Endothelial cell of umbilical vein (primary cell): ENCODE measurements around the gene ZDHHC5. TPM values are rescaled to one million over a fixed set of nuclear protein-coding genes. Genes with fewer than 3 reads are reported as not detected.

ENCODE experiments used
- BruUV-seq: library from RNA; stranded (reverse); fragments of 400-500 nt; replicated peaks from 2 replicates; lab custom pipeline; 2021; lab: Mats Ljungman, UMichigan
- CTCF ChIA-PET: fragments of 300-600, 350-600 bp; sonication (Branson Sonifier 250); formaldehyde crosslinking; loops from one replicate; lab custom pipeline; 2021; ENCODE audit warnings: antibody characterized with exemption, inconsistent platforms; lab: Charles Lee
- POLR2A ChIA-PET: fragments of 300-600, 350-600 bp; sonication (Branson Sonifier 250); formaldehyde crosslinking; loops from one replicate; lab custom pipeline; 2021; ENCODE audit warnings: antibody characterized with exemption, inconsistent platforms; lab: Charles Lee
- DNase-seq: peaks from one replicate; pipeline ENCODE4 v3.0.0-alpha.2; 2011; ENCODE audit warnings: low read depth, low spot score
- FAIRE-seq: peaks from 2 replicates; lab custom pipeline; 2011; peaks lifted over from hg19 to GRCh38; lab: Jason Lieb, UNC
- H2AFZ ChIP-seq: 2 replicates; pipeline ENCODE4 v1.6.0; 2012; ENCODE audit warnings: low read depth, low read length, control low read depth, inconsistent platforms
- H3K27ac ChIP-seq: 2 replicates; pipeline ENCODE4 v1.5.1; 2011; ENCODE audit warnings: low read depth, mild to moderate bottlenecking, control low read depth, low read length, moderate library complexity; ENCODE audit not compliant: insufficient read depth
- H3K27me3 ChIP-seq, 2 experiments: 2 replicates each; pipeline versions ENCODE4 v1.6.0 to v1.6.1; 2011; ENCODE audit warnings: low read length in 2 of 2, mixed read lengths in 1 of 2; ENCODE audit not compliant: control insufficient read depth in 2 of 2, insufficient read depth in 2 of 2
- H3K36me3 ChIP-seq, 2 experiments: 2 replicates in 1 of 2; 3 replicates in 1 of 2; pipeline ENCODE4 v1.5.1; 2011; ENCODE audit warnings: low read length in 2 of 2, mild to moderate bottlenecking in 1 of 2, moderate library complexity in 1 of 2; ENCODE audit not compliant: control insufficient read depth in 2 of 2, insufficient read depth in 2 of 2; ENCODE audit errors: extremely low read depth in 1 of 2
- H3K4me1 ChIP-seq: 3 replicates; pipeline ENCODE4 v1.5.1; 2011; ENCODE audit warnings: mild to moderate bottlenecking, low read length; ENCODE audit not compliant: control insufficient read depth, insufficient read depth; ENCODE audit errors: extremely low read depth
- H3K4me2 ChIP-seq: 2 replicates; pipeline ENCODE4 v1.6.1; 2011; ENCODE audit warnings: low read length, control low read depth, mixed read lengths; ENCODE audit not compliant: insufficient read depth
- H3K4me3 ChIP-seq, 3 experiments: fragments of 200-600 bp in 1 of 3; sonication (generic), shearing (Covaris generic) in 1 of 3; replicated peaks in 1 of 3; 2 replicates each; pipeline ENCODE4 v1.5.1; 2011 to 2016; ENCODE audit warnings: control low read depth in 3 of 3, low read length in 3 of 3, mild to moderate bottlenecking in 2 of 3, inconsistent platforms in 1 of 3, low read depth in 1 of 3, moderate library complexity in 1 of 3; ENCODE audit not compliant: insufficient read depth in 1 of 3
- H3K79me2 ChIP-seq: 2 replicates; pipeline ENCODE4 v1.6.0; 2012; ENCODE audit warnings: low read length, inconsistent platforms; ENCODE audit not compliant: control insufficient read depth, insufficient read depth
- H3K9ac ChIP-seq: replicated peaks from 2 replicates; pipeline ENCODE3; 2011; ENCODE audit warnings: low read length, control low read depth; ENCODE audit not compliant: insufficient read depth; ENCODE audit errors: extremely low read depth
- H3K9me1 ChIP-seq: replicated peaks from 3 replicates; pipeline ENCODE4 v1.6.0; 2011; ENCODE audit warnings: mild to moderate bottlenecking, low read length; ENCODE audit not compliant: control insufficient read depth, insufficient read depth; ENCODE audit errors: extremely low read depth
- H3K9me3 ChIP-seq: replicated peaks from 2 replicates; pipeline ENCODE4 v1.5.1; 2012; ENCODE audit warnings: low read length, inconsistent platforms; ENCODE audit not compliant: control insufficient read depth, insufficient read depth
- H4K20me1 ChIP-seq: replicated peaks from 2 replicates; pipeline ENCODE3; 2011; ENCODE audit warnings: mild to moderate bottlenecking, low read length; ENCODE audit not compliant: control insufficient read depth, insufficient read depth; ENCODE audit errors: extremely low read depth
- CTCF ChIP-seq, 2 donors: IDR thresholded peaks; 1 replicate in 1 of 2; 2 replicates in 1 of 2; pipeline ENCODE4 v1.5.1; 2011; ENCODE audit warnings: low read length in 2 of 2, mild to moderate bottlenecking in 2 of 2, moderate library complexity in 2 of 2, control low read depth in 1 of 2, inconsistent platforms in 1 of 2, low read depth in 1 of 2; ENCODE audit not compliant: insufficient read depth in 1 of 2; ENCODE audit errors: extremely low read depth in 1 of 2
- POLR2A ChIP-seq: IDR thresholded peaks from 2 replicates; pipeline ENCODE4 v1.6.1; 2012; ENCODE audit warnings: low read depth, mild to moderate bottlenecking, control low read depth, low read length
- POLR2AphosphoS5 ChIP-seq: IDR thresholded peaks from 2 replicates; pipeline ENCODE4 v1.6.1; 2012; ENCODE audit warnings: low read depth, mild to moderate bottlenecking, control low read depth, low read length, moderate library complexity; ENCODE audit not compliant: insufficient read depth
- dilution Hi-C: fragments of 300-500 bp; cut with MboI; formaldehyde crosslinking; loops from one replicate; pipeline ENCODE4 v1.15.0; 2019; ENCODE audit warnings: low sequenced_read_pairs; ENCODE audit not compliant: extremely low pct_ligation_motif_present
- intact Hi-C: fragments of 100-400 bp; cut with micrococcal nuclease; formaldehyde crosslinking; loops from one replicate; pipeline ENCODE4 v1.10.0; 2022
- polyA plus RNA-seq, 4 experiments: library from polyadenylated mRNA; depleted of rRNA in 3 of 4; stranded (reverse) in 3 of 4; unstranded in 1 of 4; fragments of >200 nt; gene quantifications; 2 replicates each; pipeline versions ENCODE4 v1.2.1 to v1.2.3, GENCODE V29; 2011 to 2012; ENCODE audit warnings: missing spikeins in 1 of 4
- total RNA-seq: library from RNA; stranded (reverse); gene quantifications from 2 replicates; pipeline ENCODE4 v1.2.3, GENCODE V29; 2021

The ZDHHC5 gene
- total and polyA plus RNA-seq, 2 donors (not counting 3 experiments of a cell fraction or from before 2014, with no cell fraction given), result 52.9 to 67.4 TPM

- H3K36me3 ChIP-seq, result no peaks in the 10 kb centered on the region
- FAIRE-seq (peak; percentile 87), DNase-seq (peak; percentile 68)
- H3K9me3 ChIP-seq, result no peaks in the 10 kb centered on the region
- CTCF ChIA-PET, result interaction anchor here (0.5 to 5.1 kb wide), 39 partner anchors 9 to 299 kb away, joined by 3 to 126 read pairs (median 5); partner anchors contain the start of genes MED19, RTN4RL2, SELENOH and SLC43A1
- no peak overlapping the region for H3K4me2 ChIP-seq
- no TSS peak for BruUV-seq
- no peaks in the 10 kb centered on the region for H4K20me1 ChIP-seq
- TF ChIP-seq POLR2AphosphoS5 (peak; percentile 41), POLR2A (no peak), CTCF (IDR thresholded peaks at IDR 0.05; ENCODE audit: extremely low read depth in 1 of 2, insufficient read depth in 1 of 2, low read depth in 1 of 2, low read length in 2 of 2) (peak; percentile 78 to 86)
- H3K27ac ChIP-seq, result no peak overlapping the region
- no peaks in the 10 kb centered on the region for H3K9me1 ChIP-seq
- POLR2A ChIA-PET, result no interaction called here
- no peak overlapping the region for H3K4me3 ChIP-seq
- H3K27me3 ChIP-seq, result peaks cover 38 to 44% of the 10 kb centered on the region in 2 experiments
- no peak overlapping the region for H3K9ac ChIP-seq
- H3K4me1 ChIP-seq, result peaks cover 14% of the 10 kb centered on the region
- intact Hi-C loops, result loop anchor here (1.0 to 5.0 kb wide), 2 partner anchors 188 to 318 kb away; no protein-coding TSS in a partner anchor
- dilution Hi-C loops, result no loop called here
- H2AFZ ChIP-seq, result no peak overlapping the region
- peaks cover 4% of the 10 kb centered on the region for H3K79me2 ChIP-seq
Measured at GRCh38 chr11:57644748-57645688, 22.9 kb upstream of the ZDHHC5 start.
